Stomach (tissue), 9 donors: ENCODE measurements around the gene DRG2. TPM values are rescaled to one million over a fixed set of nuclear protein-coding genes. Genes with fewer than 3 reads are reported as not detected.
A peak's percentile ranks its signal among the peaks of the same experiment; 100 is the strongest.

ENCODE experiments used
- DNase-seq, 2 donors: peaks; one replicate each; pipeline versions ENCODE4 v3.0.0 to v3.0.0-alpha.2; 2013 to 2019
- H3K27ac ChIP-seq, 5 donors: fragments of 200-600 bp in 4 of 5; sonication (generic) in 4 of 5; one replicate each; pipeline ENCODE4 v1.5.1; 2013 to 2019; ENCODE audit warnings: mild to moderate bottlenecking in 1 of 5, moderate library complexity in 1 of 5
- H3K27me3 ChIP-seq, 3 donors: fragments of 200-600 bp; sonication (generic); one replicate each; pipeline ENCODE4 v1.5.1; 2017 to 2019; ENCODE audit warnings: mixed run types in 1 of 3
- H3K36me3 ChIP-seq, 4 donors: fragments of 200-600 bp; sonication (generic); 1 replicate in 3 of 4; 2 replicates in 1 of 4; pipeline ENCODE4 v1.5.1; 2016 to 2019
- H3K4me1 ChIP-seq, 4 donors: fragments of 200-600 bp; sonication (generic); one replicate each; pipeline ENCODE4 v1.5.1; 2016 to 2019
- H3K4me3 ChIP-seq, 4 donors: fragments of 200-600 bp; sonication (generic) in 3 of 4; one replicate each; pipeline ENCODE4 v1.5.1; 2016 to 2019; ENCODE audit warnings: mild to moderate bottlenecking in 1 of 4
- H3K9me3 ChIP-seq, 4 donors: fragments of 200-600 bp; sonication (generic); one replicate each; pipeline ENCODE4 v1.5.1; 2016 to 2019
- EP300 ChIP-seq: sonication (generic); formaldehyde crosslinking; IDR thresholded peaks from one replicate; pipeline ENCODE4 v1.6.1; 2017; ENCODE audit warnings: antibody characterized with exemption
- POLR2A ChIP-seq, 4 donors: fragments of 450-650 bp; IDR thresholded peaks; one replicate each; pipeline ENCODE4 v1.6.1; 2016; ENCODE audit warnings: antibody characterized with exemption in 4 of 4, control low read depth in 2 of 4, mild to moderate bottlenecking in 1 of 4, moderate library complexity in 1 of 4
- POLR2AphosphoS5 ChIP-seq, 3 donors: sonication (generic); formaldehyde crosslinking; IDR thresholded peaks; one replicate each; pipeline ENCODE4 v1.6.1; 2016; ENCODE audit warnings: antibody characterized with exemption in 3 of 3
- WGBS, 5 donors: extraction: QIAGEN DNeasy Blood & Tissue Kit in 3 of 5; methylation state at CpG; one replicate each; pipeline versions ENCODE4 v1.1.5 to v1.1.7; 2013 to 2018; 5-methylcytosine and 5-hydroxymethylcytosine counted together
- intact Hi-C: fragments of 100-400 bp; cut with DNase I; formaldehyde crosslinking; loops from one replicate; pipeline ENCODE4 v1.15.1; 2023; ENCODE audit warnings: low total_unique reads
- polyA plus RNA-seq, 3 donors: library from polyadenylated mRNA; stranded (reverse); fragments of 200-250 nt; gene quantifications; one replicate each; pipeline ENCODE4 v1.2.3, GENCODE V29; 2013
- total RNA-seq, 5 donors: library from RNA; depleted of rRNA; stranded (reverse); fragments of >200 nt; gene quantifications; one replicate each; pipeline versions ENCODE4 v1.1.0 to v1.2.3, GENCODE V29; 2014 to 2016
- TF ChIP-seq, protein P1 (sequence below), 7 experiments: fragments of 450-650 bp in 4 of 7; fragments of 200-600 bp in 3 of 7; sonication (generic) in 3 of 7; IDR thresholded peaks; one replicate each; pipeline ENCODE4 v1.5.1; 2016 to 2019; ENCODE audit warnings: antibody characterized with exemption in 7 of 7, control low read depth in 2 of 7, mild to moderate bottlenecking in 1 of 7
- donor health status: healthy with polysubstance abuse.
- donor health status: Bipolar disorder and iron deficiency.
- donor health status: healthy.

The DRG2 gene
- total and polyA plus RNA-seq, 8 donors, result 3.2 to 57.2 (median 37.8) TPM

DNA sequence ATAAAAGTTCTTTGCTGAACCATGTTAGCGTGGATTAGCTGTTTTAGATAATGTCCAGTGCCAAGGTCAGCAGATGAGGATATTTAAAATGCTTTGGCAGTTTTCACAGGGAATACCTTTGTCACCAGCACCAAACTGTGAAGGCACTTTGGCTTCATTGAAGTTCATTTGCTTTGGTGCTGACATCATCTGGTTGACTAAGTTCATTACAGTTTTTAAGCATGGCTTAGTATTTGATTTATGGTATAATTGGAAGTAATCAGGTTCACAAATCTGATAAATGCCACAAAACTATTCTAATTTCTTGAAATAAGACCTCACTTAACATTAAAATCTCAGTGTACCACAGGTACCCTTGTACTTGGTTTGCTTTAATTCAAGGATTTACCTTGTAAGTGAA, 44.3 kb upstream of the DRG2 start:
- H3K9me3 ChIP-seq, result no peaks in the 10 kb centered on the region
- no peak overlapping the region for H3K27ac ChIP-seq
- TF ChIP-seq POLR2AphosphoS5 (IDR thresholded peaks at IDR 0.05) (no peak), EP300 (no peak), POLR2A (IDR thresholded peaks at IDR 0.05) (no peak)
- TF ChIP-seq, protein P1, sequence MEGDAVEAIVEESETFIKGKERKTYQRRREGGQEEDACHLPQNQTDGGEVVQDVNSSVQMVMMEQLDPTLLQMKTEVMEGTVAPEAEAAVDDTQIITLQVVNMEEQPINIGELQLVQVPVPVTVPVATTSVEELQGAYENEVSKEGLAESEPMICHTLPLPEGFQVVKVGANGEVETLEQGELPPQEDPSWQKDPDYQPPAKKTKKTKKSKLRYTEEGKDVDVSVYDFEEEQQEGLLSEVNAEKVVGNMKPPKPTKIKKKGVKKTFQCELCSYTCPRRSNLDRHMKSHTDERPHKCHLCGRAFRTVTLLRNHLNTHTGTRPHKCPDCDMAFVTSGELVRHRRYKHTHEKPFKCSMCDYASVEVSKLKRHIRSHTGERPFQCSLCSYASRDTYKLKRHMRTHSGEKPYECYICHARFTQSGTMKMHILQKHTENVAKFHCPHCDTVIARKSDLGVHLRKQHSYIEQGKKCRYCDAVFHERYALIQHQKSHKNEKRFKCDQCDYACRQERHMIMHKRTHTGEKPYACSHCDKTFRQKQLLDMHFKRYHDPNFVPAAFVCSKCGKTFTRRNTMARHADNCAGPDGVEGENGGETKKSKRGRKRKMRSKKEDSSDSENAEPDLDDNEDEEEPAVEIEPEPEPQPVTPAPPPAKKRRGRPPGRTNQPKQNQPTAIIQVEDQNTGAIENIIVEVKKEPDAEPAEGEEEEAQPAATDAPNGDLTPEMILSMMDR (IDR thresholded peaks at IDR 0.05), result no peak
- DNase-seq, result peak in 1 of 2 donors; percentile 43
- H3K4me3 ChIP-seq, result no peak overlapping the region
- peaks cover 14 to 34% (median 25%) of the 10 kb centered on the region in 4 donors for H3K4me1 ChIP-seq
- no peaks in the 10 kb centered on the region for H3K27me3 ChIP-seq
- WGBS, 5 donors, result 23 to 67% (median 48%) methylated on average over 1 of the region's 1 CpG
- intact Hi-C loops, result no loop called here
- H3K36me3 ChIP-seq, result peaks cover 4 to 32% (median 29%) of the 10 kb centered on the region in 4 donors

DNA sequence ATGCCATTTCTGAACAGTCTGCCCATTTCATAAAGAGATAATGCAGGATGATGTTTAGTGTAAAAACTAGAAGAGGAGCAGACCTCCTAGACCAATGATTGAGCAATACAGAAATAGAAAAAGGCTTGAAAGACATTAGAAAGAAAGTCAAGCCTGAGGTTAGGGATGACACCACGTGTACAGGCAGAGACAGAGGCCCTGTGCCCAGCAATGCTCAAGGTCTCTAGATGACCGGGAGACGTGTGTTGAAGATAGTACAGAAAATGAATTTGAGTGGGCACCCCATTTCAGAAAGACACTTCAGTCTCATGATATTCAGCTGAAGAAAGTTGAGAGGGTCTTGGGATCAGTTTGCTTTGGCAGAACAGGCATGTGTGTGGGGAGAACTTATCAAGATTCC, 43.1 kb upstream of the DRG2 start:
- peaks cover 4 to 40% (median 35%) of the 10 kb centered on the region in 4 donors for H3K36me3 ChIP-seq
- intact Hi-C loops, result no loop called here
- 90 to 94% (median 92%) methylated on average over 3 of the region's 3 CpGs for WGBS, 5 donors
- H3K27ac ChIP-seq, result no peak overlapping the region
- no peaks in the 10 kb centered on the region for H3K9me3 ChIP-seq
- peaks cover 14 to 31% (median 22%) of the 10 kb centered on the region in 4 donors for H3K4me1 ChIP-seq
- DNase-seq, result no peak
- no peak overlapping the region for H3K4me3 ChIP-seq
- TF ChIP-seq, protein P1 (IDR thresholded peaks at IDR 0.05), result no peak
- no peak for TF ChIP-seq POLR2AphosphoS5 (IDR thresholded peaks at IDR 0.05)
- TF ChIP-seq POLR2A (IDR thresholded peaks at IDR 0.05), result no peak
- TF ChIP-seq EP300, result no peak
- no peaks in the 10 kb centered on the region for H3K27me3 ChIP-seq

- H3K36me3 ChIP-seq, result peaks cover 4 to 45% (median 38%) of the 10 kb centered on the region in 4 donors
- no peak overlapping the region for H3K4me3 ChIP-seq
- H3K9me3 ChIP-seq, result no peaks in the 10 kb centered on the region
- intact Hi-C loops, result no loop called here
- 83 to 93% (median 90%) methylated on average over 3 of the region's 3 CpGs for WGBS, 5 donors
- no peaks in the 10 kb centered on the region for H3K27me3 ChIP-seq
- no peak for TF ChIP-seq POLR2A (IDR thresholded peaks at IDR 0.05)
- no peak for TF ChIP-seq EP300
- TF ChIP-seq POLR2AphosphoS5 (IDR thresholded peaks at IDR 0.05), result no peak
- TF ChIP-seq, protein P1 (IDR thresholded peaks at IDR 0.05), result no peak
- H3K27ac ChIP-seq, result no peak overlapping the region
- DNase-seq, result no peak
- H3K4me1 ChIP-seq, result peaks cover 4 to 23% (median 12%) of the 10 kb centered on the region in 4 donors
Measured at GRCh38 chr17:18045691-18046350, 41.9 kb upstream of the DRG2 start.

- H3K27me3 ChIP-seq, result no peaks in the 10 kb centered on the region
- intact Hi-C loops, result no loop called here
- H3K36me3 ChIP-seq, result peaks cover 24 to 77% (median 74%) of the 10 kb centered on the region in 4 donors
- 92 to 97% (median 94%) methylated on average over 6 of the region's 6 CpGs for WGBS, 5 donors
- no peaks in the 10 kb centered on the region for H3K9me3 ChIP-seq
- no peaks in the 10 kb centered on the region for H3K4me1 ChIP-seq
- H3K27ac ChIP-seq, result no peak overlapping the region
- TF ChIP-seq, protein P1 (IDR thresholded peaks at IDR 0.05), result no peak
- TF ChIP-seq EP300, result no peak
- no peak for TF ChIP-seq POLR2AphosphoS5 (IDR thresholded peaks at IDR 0.05)
- no peak for TF ChIP-seq POLR2A (IDR thresholded peaks at IDR 0.05)
- DNase-seq, result no peak
- H3K4me3 ChIP-seq, result no peak overlapping the region
Measured at GRCh38 chr17:18055597-18055996, 32.2 kb upstream of the DRG2 start.
